GM12865 (cell line): Measurements from ENCODE around the gene PRG2.
"Not testable (repeated sequence)": the region's sequence is repeated elsewhere in the genome, so short reads cannot be mapped to it uniquely, and the experiment has no call there.

Experiments
- DNase-seq: peaks from one replicate; pipeline ENCODE4 v3.0.0; 2010; ENCODE audit warnings: low read depth
- H3K4me3 ChIP-seq: 2 replicates; pipeline ENCODE4 v1.5.1; 2011; ENCODE audit warnings: mild to moderate bottlenecking, low read depth, low read length, control low read depth
- TF ChIP-seq, protein P1 (sequence below): IDR thresholded peaks from 2 replicates; pipeline ENCODE4 v1.5.1; 2011; ENCODE audit warnings: low read length, control low read depth, low read depth, inconsistent platforms; ENCODE audit not compliant: insufficient read depth; ENCODE audit errors: missing control alignments

The PRG2 gene

GRCh38 chr11:57406337-57406904, 16.0 kb upstream of the PRG2 start:
- peak; percentile 58 for DNase-seq
- no peak overlapping the region for H3K4me3 ChIP-seq
- TF ChIP-seq, protein P1, sequence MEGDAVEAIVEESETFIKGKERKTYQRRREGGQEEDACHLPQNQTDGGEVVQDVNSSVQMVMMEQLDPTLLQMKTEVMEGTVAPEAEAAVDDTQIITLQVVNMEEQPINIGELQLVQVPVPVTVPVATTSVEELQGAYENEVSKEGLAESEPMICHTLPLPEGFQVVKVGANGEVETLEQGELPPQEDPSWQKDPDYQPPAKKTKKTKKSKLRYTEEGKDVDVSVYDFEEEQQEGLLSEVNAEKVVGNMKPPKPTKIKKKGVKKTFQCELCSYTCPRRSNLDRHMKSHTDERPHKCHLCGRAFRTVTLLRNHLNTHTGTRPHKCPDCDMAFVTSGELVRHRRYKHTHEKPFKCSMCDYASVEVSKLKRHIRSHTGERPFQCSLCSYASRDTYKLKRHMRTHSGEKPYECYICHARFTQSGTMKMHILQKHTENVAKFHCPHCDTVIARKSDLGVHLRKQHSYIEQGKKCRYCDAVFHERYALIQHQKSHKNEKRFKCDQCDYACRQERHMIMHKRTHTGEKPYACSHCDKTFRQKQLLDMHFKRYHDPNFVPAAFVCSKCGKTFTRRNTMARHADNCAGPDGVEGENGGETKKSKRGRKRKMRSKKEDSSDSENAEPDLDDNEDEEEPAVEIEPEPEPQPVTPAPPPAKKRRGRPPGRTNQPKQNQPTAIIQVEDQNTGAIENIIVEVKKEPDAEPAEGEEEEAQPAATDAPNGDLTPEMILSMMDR, result no peak

- H3K4me3 ChIP-seq, result no peak overlapping the region
- TF ChIP-seq, protein P1, result no peak
- no peak for DNase-seq
Observed at GRCh38 chr11:57405271-57405860, 14.9 kb upstream of the PRG2 start.

- TF ChIP-seq, protein P1, result no peak
- no peak for DNase-seq
Observed at GRCh38 chr11:57403802-57404147, 13.3 kb upstream of the PRG2 start.

GRCh38 chr11:57403003-57403801, 12.8 kb upstream of the PRG2 start:
- DNase-seq, H3K4me3 ChIP-seq: not testable (repeated sequence)

More at GRCh38 chr11:57403802-57404147, 13.3 kb upstream of the PRG2 start:
- H3K4me3 ChIP-seq, result no peak overlapping the region

GRCh38 chr11:57402188-57403002, 11.9 kb upstream of the PRG2 start:
- no peak for DNase-seq
- TF ChIP-seq, protein P1, result no peak
- no peak overlapping the region for H3K4me3 ChIP-seq

- TF ChIP-seq, protein P1, result no peak
- H3K4me3 ChIP-seq, result no peak overlapping the region
- DNase-seq, result no peak
Observed at GRCh38 chr11:57399972-57400578, 9.6 kb upstream of the PRG2 start.
